ENCODE results near the gene CCL24. TPM values are rescaled to one million over a fixed set of nuclear protein-coding genes. Genes with fewer than 3 reads are reported as not detected.

The CCL24 gene
- polyA plus RNA-seq, 1 donor (not counting 4 experiments of a cell fraction or from before 2014, with no cell fraction given) = not detected

- Histone ChIP-seq H3K36me3 (ENCODE audit: control insufficient read depth in 2 of 2, extremely low read depth in 1 of 2, insufficient read depth in 2 of 2, low read length in 2 of 2) (no peaks in the 10 kb centered on the region), H3K27me3 (ENCODE audit: control insufficient read depth, extremely low read depth, insufficient read depth, low read length) (no peaks in the 10 kb centered on the region), H3K4me1 (ENCODE audit: control insufficient read depth, extremely low read depth, insufficient read depth, low read length) (no peaks in the 10 kb centered on the region), H3K9me1 (ENCODE audit: control insufficient read depth, extremely low read depth, insufficient read depth, low read length) (no peaks in the 10 kb centered on the region), H2AFZ (ENCODE audit: control insufficient read depth, low read length) (no peak overlapping the region), H3K27ac (ENCODE audit: control insufficient read depth, insufficient read depth, low read length) (no peak overlapping the region), H3K4me2 (ENCODE audit: control insufficient read depth, extremely low read depth, insufficient read depth, low read depth, low read length) (no peak overlapping the region), H3K9me3 (ENCODE audit: control insufficient read depth, low read depth, low read length) (no peaks in the 10 kb centered on the region), H3K79me2 (ENCODE audit: control insufficient read depth, insufficient read depth, low read length) (no peaks in the 10 kb centered on the region), H4K20me1 (ENCODE audit: control insufficient read depth, extremely low read depth, insufficient read depth, low read length) (no peaks in the 10 kb centered on the region), H3K4me3 (ENCODE audit: control insufficient read depth in 2 of 3, extremely low read depth in 1 of 3, insufficient read depth in 2 of 3, low read depth in 1 of 3, low read length in 3 of 3) (no peak overlapping the region), H3K9ac (ENCODE audit: control insufficient read depth, extremely low read depth, insufficient read depth, low read length) (no peak overlapping the region)
- TF ChIP-seq EZH2 (IDR thresholded peaks at IDR 0.05; ENCODE audit: low read length) (no peak), CTCF (optimal IDR thresholded peaks at IDR 0.05 in 1 of 3, IDR thresholded peaks at IDR 0.05 in 1 of 3, conservative IDR thresholded peaks at IDR 0.05 in 1 of 3; ENCODE audit: extremely low read depth in 1 of 3, insufficient read depth in 2 of 3, low read length in 3 of 3) (no peak)
- DNase-seq (ENCODE audit: low read depth, low spot score) (no peak), FAIRE-seq (no peak)
- dilution Hi-C loops (cut with MboI; ENCODE audit: extremely low pct_ligation_motif_present, low sequenced_read_pairs) = no loop called here
Measured at GRCh38 chr7:75854233-75854632, 40.6 kb upstream of the CCL24 start.

- H3K27ac ChIP-seq (ENCODE audit: control insufficient read depth, insufficient read depth, low read length) = no peak overlapping the region
- FAIRE-seq = no peak
- H3K9me1 ChIP-seq (ENCODE audit: control insufficient read depth, extremely low read depth, insufficient read depth, low read length) = no peaks in the 10 kb centered on the region
- H3K4me3 ChIP-seq (ENCODE audit: control insufficient read depth in 2 of 3, extremely low read depth in 1 of 3, insufficient read depth in 2 of 3, low read depth in 1 of 3, low read length in 3 of 3) = no peak overlapping the region
- no peaks in the 10 kb centered on the region for H3K79me2 ChIP-seq (ENCODE audit: control insufficient read depth, insufficient read depth, low read length)
- no peak overlapping the region for H3K9ac ChIP-seq (ENCODE audit: control insufficient read depth, extremely low read depth, insufficient read depth, low read length)
- H3K27me3 ChIP-seq (ENCODE audit: control insufficient read depth, extremely low read depth, insufficient read depth, low read length) = no peaks in the 10 kb centered on the region
- no peak overlapping the region for H2AFZ ChIP-seq (ENCODE audit: control insufficient read depth, low read length)
- no peak overlapping the region for H3K4me2 ChIP-seq (ENCODE audit: control insufficient read depth, extremely low read depth, insufficient read depth, low read depth, low read length)
- DNase-seq (ENCODE audit: low read depth, low spot score) = no peak
- no peaks in the 10 kb centered on the region for H3K4me1 ChIP-seq (ENCODE audit: control insufficient read depth, extremely low read depth, insufficient read depth, low read length)
- no peak for TF ChIP-seq CTCF (optimal IDR thresholded peaks at IDR 0.05 in 1 of 3, IDR thresholded peaks at IDR 0.05 in 1 of 3, conservative IDR thresholded peaks at IDR 0.05 in 1 of 3; ENCODE audit: extremely low read depth in 1 of 3, insufficient read depth in 2 of 3, low read length in 3 of 3)
- TF ChIP-seq EZH2 (IDR thresholded peaks at IDR 0.05; ENCODE audit: low read length) = no peak
- H4K20me1 ChIP-seq (ENCODE audit: control insufficient read depth, extremely low read depth, insufficient read depth, low read length) = no peaks in the 10 kb centered on the region
- dilution Hi-C loops (cut with MboI; ENCODE audit: extremely low pct_ligation_motif_present, low sequenced_read_pairs) = no loop called here
- H3K36me3 ChIP-seq (ENCODE audit: control insufficient read depth in 2 of 2, extremely low read depth in 1 of 2, insufficient read depth in 2 of 2, low read length in 2 of 2) = no peaks in the 10 kb centered on the region
- no peaks in the 10 kb centered on the region for H3K9me3 ChIP-seq (ENCODE audit: control insufficient read depth, low read depth, low read length)
Measured at GRCh38 chr7:75850235-75850634, 36.6 kb upstream of the CCL24 start.
